GM12875 (cell line): ENCODE data around the gene LRRN1.

Experiments
- H3K4me3 ChIP-seq: one replicate; pipeline ENCODE4 v1.5.1; 2011; ENCODE audit warnings: low read depth, low read length, control low read depth
- TF ChIP-seq, protein P1 (sequence below): IDR thresholded peaks from 2 replicates; pipeline ENCODE4 v1.5.1; 2011; ENCODE audit warnings: low read depth, mild to moderate bottlenecking, control low read depth, inconsistent platforms, low read length, moderate library complexity, borderline replicate concordance; ENCODE audit not compliant: insufficient read depth

Gene LRRN1

DNA sequence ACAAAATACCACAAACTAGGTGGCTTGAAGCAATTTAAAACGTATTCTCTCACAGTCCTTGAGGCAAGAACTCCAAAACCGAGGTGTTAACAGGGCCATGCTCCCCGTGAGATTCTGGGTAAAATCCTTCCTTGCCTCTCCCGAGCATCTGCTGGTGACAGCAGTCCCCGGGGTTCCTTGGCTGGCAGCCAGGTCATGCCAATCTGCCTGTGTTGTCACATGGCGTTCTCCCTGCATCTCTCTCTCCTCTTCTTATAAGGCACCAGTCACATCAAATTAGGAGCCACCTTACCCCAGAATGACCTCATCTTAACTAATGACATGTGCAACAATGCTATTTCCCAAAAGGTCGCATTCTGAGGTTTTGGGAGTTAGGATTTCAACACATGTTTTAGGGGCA lies 26.3 kb upstream of the LRRN1 start:
- TF ChIP-seq, protein P1, sequence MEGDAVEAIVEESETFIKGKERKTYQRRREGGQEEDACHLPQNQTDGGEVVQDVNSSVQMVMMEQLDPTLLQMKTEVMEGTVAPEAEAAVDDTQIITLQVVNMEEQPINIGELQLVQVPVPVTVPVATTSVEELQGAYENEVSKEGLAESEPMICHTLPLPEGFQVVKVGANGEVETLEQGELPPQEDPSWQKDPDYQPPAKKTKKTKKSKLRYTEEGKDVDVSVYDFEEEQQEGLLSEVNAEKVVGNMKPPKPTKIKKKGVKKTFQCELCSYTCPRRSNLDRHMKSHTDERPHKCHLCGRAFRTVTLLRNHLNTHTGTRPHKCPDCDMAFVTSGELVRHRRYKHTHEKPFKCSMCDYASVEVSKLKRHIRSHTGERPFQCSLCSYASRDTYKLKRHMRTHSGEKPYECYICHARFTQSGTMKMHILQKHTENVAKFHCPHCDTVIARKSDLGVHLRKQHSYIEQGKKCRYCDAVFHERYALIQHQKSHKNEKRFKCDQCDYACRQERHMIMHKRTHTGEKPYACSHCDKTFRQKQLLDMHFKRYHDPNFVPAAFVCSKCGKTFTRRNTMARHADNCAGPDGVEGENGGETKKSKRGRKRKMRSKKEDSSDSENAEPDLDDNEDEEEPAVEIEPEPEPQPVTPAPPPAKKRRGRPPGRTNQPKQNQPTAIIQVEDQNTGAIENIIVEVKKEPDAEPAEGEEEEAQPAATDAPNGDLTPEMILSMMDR, result no peak
- no peak overlapping the region for H3K4me3 ChIP-seq

DNA sequence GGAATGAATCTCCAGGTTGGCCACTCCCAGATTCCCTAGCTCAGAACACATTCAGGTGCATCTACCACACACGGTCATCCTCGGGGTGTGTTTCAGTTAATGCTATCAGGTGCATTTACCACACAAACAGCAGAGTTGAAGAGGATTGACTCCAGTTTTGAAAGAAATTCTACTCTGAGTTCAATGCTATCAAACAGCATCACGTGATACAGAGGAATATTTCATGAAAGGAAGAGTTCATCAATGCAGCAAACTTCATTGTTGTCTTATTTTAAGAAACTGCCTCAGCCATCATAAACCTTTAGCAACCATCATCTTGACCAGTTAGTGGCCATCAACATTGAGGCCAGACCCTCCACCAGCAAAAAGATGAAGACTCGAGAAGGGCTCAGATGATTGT lies 22.6 kb upstream of the LRRN1 start:
- TF ChIP-seq, protein P1, result no peak
- H3K4me3 ChIP-seq, result no peak overlapping the region

DNA sequence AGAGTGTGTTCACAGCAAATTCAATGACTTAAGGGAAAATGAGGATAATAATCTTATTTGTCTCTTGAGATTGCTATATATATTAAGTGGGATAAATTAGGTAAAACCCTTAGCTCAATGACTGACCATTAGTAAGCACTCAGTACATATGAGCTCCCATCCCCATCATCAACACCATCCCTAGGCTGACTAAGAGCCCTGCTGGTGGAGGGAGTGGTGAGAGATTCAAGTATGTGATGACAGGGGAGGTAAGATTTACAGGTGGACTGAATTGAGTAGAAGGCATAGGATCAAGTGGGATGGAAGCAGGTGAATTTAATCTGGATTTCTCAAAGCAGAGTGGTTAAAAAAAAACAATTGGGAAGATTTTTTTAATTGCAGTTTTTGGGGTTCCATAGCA lies 21.0 kb upstream of the LRRN1 start:
- TF ChIP-seq, protein P1, result no peak

DNA sequence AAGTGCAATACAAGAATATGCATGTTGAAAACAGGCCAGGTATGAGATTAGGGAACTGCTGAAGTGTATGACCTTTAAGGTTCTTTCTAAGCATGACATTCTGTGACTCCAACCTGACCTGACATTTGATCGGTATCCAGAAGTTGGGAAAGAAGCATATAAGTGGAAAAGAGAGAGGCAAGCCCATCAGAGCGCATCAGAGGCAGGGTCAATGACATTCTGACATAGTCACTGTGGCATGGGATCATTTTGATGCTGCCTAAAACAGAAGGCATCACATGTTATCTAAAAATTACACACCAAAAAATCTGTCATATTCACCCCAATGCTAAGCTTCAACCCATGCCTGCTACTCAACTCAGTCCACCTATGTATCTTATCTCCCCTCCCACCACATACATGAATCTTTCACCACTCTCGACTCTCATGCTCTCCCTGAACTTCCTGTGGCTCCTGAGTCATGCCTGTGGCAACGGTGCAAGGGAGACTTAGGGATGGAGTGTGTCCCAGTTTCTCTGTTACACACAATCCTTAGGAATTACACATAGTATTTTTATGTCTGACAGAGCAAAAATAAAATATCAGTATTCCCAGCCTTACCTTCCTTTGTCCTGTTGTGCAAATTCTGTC lies 20.5 kb upstream of the LRRN1 start:
- H3K4me3 ChIP-seq, result no peak overlapping the region
- TF ChIP-seq, protein P1, result no peak

More for the DNA sequence above, 21.0 kb upstream of the LRRN1 start:
- no peak overlapping the region for H3K4me3 ChIP-seq

DNA sequence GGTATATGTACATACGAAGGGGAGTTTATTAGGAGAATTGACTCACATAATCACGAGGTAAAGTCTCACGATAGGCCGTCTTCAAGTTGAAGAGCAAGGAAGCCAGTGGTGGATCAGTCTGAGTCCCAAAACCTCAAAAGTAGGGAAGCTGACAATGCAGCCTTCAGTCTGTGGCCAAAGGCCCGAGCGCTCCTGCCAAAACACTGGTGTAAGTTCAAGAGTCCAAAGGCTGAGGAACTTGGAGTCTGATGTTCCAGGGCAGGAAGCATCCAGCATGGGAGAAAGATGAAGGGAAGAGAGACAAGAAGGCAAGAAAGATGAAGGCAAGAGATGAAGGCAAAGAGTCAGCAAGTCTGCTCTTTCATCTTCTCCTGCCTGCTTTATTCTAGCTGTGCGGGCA lies 16.8 kb upstream of the LRRN1 start:
- no peak overlapping the region for H3K4me3 ChIP-seq
- TF ChIP-seq, protein P1, result no peak

DNA sequence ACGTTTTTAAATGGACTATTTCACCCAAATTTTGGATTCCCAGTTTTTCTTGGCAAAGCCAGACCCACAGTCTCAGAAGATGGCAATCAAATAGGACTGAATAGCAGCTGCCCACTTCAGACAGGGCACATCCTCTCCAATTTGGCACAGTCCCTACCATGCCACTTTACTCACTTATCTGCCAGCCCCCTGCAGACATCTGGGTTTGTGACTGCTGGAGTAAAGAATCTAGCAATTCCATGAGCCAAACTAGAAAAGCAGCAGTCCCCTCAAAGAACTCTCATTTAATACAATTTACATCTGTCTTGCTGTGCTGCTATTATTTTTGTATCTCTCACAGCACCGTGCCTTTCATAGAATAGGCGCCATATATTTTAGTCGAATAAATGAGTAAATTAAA lies 16.0 kb upstream of the LRRN1 start:
- TF ChIP-seq, protein P1, result no peak
- H3K4me3 ChIP-seq, result no peak overlapping the region

DNA sequence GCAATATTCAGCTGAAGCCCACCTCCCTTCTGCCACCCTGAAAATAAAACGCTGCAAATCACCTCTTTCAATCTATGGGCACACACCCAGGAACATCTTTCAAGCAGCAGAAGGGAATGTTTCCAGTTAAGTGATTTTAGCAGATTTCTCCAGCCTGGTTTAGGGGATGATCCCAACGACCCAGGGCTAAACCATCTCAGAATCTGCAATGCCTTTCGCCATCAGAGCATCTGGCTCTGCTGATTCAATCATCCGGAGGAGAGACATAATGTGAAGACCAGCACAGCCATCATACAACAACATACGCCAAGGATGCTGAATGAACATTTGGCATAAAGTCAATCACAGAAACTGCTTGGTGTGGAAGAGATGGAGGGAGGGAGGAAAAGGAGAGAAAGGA lies 15.5 kb upstream of the LRRN1 start:
- TF ChIP-seq, protein P1, result no peak
- no peak overlapping the region for H3K4me3 ChIP-seq
